HG03139 (cell line): ENCODE data around the gene MOG.
A peak's percentile ranks its signal among the peaks of the same experiment; 100 is the strongest.

Experiments
- ATAC-seq: cut with Tn5 transposase; IDR thresholded peaks from one replicate; pipeline ENCODE4 v1.9.1; 2021; ENCODE audit not compliant: unreplicated experiment

The MOG gene

DNA sequence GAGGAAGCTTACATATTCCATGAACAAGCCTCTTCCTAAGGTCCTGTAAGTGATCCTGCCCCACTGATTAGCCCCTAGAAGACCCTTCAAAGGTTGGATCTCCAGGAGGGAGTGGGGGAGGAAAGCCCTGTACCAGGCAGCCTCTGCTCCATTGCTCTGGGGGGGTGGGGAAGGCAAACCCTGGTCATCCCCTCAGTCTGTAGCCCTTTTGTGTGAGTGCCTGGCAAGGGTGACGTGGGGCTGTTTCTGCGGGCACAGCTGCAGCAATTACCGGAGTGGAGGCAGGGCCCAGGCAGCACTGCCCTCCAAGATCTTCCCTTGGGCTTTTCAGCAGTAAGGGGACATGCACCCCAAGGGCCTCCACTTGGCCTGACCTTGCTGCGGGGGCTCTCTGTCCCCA is at the start of gene MOG:
MOG (plus strand) TSS at position 295 of the 400 bp plus-strand sequence. CDS start 118 bp downstream, outside the sequence.
- no peak for ATAC-seq

DNA sequence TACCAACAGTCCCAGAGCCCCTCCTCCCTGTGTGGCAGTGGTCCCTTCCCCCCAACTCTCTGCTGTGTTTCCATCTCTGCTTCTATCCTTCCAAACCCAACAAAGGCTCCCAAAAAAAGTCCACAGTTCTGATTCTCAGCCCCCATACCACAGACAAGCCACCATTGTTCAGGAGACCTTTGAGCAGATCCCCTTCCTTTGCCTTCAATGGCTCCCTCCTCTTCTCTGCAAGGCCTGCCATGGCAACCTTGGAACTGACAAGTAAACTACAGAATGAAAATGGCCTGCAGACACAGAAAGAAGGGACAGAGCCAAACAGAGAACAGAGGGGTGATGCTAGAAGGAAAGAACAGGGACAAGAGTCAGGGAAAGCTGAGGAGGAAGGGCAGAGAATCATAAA is 48.8 kb upstream of the MOG start:
- no peak for ATAC-seq

DNA sequence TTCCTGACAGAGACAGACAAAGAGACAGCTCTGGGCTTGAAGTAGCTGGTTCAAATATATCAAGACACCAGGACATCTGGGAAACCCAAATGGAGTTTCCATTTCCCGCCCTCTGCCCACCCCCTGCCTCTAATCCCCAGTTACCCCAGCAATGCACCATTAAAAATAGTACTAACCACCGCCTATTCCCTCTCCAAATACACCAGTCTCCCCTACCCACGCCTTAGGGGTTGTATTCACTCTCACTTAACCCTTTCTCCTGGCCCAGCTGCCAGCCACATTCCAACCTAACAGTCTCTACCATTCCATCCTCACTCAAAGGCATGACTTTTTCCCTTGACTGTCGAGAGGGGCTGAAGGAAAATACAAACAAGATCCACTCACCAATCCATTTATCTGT is 46.4 kb upstream of the MOG start:
- ATAC-seq = no peak

DNA sequence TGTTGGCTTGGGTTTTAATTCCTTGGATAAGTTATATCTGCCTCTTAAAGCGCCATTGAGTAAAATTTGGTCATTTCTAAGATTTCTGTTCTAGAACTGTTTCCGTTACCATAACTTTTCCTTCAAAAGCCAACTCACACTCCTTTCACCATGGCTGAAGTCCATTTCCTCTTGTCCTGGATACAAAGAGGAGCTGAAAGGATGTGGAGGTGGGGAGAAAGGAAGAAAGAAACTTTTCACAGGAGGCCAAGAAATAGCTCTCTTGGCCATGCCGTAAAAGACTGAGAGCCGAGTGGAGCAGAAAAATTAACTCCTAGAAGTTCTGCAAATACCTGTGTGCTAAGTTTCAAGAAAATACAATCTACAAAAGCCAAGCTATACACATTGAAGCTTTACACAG is 45.5 kb upstream of the MOG start:
- ATAC-seq = no peak

DNA sequence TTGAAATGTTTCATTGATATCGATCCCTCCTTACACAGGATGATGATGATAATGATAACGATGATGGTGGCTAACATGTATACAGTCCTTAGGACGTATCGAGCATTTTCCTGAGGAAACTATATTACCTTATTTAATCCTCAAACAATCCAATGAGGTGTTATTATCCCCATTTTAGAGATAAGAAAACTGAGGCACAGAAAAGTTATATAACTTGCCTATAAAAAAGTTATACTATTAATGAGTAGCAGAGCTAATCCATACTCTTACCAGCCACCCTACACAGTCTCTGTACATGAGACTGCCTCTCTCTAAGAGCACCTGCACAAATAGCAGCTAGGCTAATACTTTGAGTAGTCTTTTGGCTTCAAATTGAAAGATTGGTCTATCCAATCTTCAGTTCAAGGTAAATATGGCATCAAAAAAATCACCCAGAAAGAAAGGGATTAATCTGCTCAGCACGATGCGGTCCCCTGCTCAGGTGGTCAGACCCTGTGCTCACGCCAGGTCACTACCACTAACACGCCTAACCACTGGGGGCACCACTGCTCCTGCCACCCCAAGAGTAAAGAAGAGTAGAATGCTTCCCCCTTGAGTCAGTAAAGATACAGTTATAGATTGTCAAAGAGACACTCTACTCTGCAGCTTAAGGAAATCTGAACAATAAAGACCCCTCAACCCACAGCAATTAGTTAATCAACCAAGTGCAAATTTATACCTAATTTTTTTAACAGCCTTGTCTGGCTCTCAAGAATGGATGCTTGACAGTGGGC is 38.9 kb upstream of the MOG start:
- no peak for ATAC-seq

DNA sequence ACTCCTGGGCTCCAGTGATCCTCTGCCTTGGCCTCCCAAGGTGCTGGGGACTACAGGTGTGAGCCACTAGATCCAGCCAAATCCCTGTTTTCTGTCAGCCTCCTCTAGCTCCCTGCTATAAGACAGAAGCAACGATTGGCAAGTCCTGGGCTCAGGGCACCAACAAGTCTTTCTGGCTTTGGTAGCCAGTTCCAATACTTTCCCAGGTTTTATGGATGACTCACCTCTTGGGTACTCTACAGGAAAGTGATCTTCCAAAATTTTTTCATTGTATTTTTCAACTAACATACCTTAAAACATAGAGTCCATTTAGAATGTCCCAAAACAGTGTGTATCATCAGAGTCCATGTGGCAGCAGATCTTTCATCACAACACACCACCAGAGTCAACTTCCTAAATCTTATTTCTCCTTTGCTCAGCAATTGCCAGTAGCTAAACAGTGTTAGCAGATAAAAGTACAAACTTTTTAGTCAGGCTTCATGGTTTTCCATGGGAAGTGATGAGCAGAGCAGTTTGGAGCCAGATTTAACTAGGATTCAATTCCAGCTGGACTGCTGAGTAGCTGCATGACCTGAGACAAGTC is 37.2 kb upstream of the MOG start:
- no peak for ATAC-seq

DNA sequence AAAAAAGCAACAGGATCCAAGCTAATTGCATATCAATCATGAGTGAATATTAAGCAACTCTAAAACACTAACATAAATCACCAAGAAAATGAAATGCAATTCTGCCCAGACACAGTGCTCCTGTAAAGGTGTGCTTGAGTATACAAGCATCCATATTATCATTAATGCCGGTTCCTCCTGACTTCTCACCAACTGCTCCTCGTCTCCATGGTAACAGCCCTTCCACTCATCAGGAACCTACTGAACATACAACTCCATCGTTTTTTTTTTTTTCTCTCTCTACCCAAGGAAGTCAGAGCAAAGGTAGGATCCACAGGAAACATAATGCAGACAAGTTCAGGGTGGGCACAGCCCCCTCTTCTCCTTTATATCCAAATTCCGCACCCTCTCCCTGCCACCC is 36.3 kb upstream of the MOG start:
- no peak for ATAC-seq

DNA sequence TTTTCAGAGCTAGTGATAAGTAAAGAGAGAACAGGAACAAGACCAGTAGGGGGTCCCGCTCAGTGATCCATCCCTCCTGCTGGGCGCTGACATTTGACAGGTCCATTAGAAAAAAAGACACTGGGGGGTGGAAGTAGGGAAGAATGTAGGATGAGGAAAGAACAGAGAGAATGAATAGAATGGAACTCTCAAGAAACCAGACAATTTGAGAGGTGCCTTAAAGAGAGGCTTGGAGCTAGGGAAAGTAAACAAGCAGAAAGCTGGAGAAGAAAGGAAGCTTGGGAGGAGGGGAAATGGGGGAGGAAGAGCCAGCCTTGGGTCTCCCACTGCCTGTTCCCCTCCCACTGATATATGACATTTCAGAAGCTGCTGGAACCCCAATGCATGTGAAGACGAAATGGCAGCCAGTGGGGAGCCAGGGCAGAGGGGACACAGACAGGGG is 32.4 kb upstream of the MOG start:
- ATAC-seq = no peak

DNA sequence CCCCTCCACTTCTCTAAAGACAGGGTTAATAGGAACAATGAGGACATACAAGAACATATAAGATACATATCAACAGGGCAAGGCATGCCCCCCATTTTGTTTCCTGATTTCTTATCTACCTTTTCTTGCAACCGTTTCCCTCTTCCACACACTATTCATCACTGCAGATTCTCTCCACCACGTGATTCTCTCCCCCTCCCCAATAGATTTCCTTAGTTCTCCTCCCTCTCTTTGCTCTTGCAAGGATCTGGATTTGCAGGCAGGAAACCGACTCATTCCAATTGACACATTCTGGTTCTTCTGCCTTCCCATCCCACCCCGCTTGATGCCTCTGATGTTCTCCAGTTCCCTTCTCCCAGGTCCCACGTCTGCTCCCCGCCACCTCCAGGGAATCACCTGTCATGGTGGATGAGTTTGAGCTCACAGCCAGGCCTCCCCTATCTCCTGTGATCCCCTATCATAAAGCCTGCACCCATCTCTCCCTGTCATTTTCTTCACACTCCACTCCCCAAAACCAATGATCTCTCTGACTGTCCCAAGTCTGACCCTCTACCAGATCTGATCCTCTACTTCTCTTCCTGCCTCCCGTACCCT is 31.5 kb upstream of the MOG start:
- ATAC-seq = no peak

DNA sequence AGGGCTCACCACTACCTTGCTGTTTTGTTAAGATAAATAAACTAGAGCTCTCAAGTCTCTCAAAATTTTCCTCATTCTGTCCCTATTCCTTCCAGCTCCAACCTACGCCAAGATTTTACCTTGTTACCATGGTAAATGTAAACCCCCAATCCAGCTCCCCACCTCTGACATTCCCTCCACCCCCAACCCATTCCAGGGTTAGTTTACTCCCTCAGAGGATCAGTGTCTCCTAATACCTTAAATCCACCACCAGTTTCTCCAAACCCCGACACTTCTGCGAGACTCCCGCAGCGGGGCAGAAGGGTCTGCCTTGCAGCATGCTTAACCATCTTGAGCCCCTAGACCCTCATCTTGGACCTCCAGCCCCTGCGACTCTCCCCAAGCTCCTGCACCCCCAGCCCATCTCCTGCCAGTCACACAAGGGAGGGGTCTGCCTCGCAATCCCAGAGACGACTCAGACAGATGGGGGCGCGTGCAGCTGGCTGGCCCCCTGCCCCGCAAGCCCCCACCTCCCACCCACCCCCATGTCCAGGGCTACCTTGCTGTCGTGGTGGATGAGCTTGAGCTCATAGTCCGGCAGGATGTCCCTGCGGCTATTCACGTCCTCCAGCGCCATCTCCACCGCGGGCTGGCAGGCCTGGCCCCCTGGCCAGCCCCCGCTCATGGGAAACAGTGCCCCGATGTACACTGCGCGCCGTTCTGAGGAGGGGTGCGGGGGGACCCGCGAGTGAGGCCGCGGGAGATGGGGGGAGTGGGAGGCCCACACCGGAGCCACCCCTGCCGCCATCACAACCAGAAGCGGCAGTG is 29.7 kb upstream of the MOG start:
- no peak for ATAC-seq

DNA sequence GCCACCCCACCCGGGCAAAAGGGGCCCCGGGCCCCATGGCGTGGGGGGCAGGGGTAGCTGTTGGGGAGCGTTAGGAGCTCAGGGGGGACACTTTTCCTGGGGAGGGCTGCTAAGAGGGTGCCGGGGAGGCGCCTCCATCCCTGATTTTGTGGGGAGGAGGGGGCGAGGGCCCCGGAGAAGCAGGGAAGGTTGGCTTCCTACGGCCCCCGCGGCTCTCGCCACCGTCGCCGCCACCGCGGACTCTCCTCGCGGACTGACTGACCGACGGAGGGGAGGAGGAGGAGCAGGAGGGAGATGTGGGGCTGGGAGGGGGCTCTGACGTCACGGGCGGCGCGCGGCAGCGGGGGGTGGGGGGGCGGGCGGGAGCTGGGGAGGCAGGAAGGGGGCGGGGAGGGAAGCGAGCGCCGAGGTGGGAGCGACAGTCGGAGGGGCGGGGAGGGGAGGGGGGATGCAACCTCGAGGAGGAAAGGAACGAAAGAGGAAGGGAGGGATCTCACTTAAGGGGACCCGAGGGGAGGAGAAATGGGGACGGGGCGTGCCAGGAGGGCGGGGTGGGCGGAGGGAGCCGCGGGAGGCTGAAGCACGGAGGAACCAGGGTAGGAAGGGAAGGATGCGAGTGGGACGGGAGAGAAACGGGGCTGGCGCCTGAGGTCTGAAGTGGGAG is 29.0 kb upstream of the MOG start:
- ATAC-seq = no peak

DNA sequence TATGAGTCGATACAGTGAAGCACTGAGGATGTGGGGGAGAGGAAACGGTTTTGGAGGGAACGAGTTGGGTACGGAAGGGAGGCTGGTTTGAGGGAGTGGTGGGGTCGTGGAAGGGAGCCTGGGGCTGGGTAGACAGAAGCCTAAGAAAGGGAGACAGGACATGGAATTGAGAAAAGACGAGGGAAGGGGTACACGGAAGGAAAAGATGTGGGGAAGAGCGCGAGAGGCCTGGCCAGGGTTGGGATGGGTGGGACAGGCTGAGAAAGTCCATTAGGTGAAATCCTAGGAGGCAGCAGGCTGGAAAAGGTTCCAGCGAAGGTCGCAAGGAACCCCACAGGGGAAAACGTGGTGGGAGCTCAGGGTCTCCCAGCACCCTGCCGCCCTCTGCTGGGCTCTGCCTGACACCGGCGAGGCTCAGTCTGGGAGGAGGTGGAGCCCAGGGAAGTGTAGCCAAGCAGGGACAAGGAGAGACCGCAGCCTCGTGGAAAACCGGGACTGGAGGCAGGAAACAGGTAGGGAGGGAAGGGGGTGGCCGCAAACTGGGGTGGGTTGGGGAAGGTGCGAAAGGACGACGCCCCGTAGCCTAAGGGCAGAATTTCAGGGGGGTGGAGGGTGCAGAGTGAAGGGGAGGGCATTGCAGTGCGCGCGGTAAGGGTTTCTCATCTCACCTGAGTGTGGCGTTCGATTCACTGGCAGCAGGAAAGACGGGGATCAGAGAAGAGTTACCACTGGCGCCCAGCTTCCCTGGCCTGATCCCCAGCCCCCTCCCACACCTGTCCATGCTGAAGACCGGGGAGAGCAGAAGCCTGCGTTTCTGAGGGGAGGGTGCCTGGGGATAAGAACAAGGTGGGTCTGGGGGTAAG is 28.2 kb upstream of the MOG start:
- ATAC-seq = no peak

DNA sequence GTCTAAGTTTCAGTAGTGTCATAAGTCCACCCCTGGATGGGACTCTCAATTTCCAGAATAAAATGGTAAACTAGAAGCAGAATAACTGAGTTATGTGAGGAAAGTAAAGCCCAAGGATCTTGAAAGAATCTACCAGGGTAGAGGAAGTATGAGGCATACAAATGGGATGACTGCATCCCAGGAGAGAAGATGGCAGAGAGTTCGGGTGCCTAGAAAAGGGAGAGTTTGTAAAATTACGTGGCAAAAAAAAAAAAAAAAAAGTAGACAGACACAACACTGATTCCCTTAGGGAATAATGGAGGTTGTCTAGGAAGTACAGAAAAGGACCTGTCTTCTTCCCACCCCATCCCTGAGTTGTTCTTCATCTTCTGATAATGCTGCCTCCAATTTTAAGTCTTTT is 27.3 kb upstream of the MOG start:
- no peak for ATAC-seq

DNA sequence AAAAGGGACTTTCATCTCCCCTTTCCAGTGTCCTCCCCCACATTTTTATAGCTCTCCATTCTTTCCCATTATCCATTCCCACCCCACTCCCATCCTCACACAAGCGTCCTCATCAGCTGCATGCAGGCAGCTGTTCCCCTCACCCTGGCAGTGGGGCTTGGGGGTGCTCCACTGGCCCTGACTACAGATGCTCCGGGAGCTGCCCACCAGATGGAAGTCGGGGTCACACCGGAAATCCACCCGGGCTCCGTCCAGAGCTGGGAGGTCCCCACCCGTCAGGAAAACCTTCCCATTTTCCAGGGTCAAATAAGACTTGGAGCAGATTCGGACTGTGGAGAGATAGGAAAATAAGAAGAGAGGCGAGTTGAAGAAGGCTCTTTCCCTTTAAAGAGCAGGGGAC is 26.6 kb upstream of the MOG start:
- no peak for ATAC-seq

DNA sequence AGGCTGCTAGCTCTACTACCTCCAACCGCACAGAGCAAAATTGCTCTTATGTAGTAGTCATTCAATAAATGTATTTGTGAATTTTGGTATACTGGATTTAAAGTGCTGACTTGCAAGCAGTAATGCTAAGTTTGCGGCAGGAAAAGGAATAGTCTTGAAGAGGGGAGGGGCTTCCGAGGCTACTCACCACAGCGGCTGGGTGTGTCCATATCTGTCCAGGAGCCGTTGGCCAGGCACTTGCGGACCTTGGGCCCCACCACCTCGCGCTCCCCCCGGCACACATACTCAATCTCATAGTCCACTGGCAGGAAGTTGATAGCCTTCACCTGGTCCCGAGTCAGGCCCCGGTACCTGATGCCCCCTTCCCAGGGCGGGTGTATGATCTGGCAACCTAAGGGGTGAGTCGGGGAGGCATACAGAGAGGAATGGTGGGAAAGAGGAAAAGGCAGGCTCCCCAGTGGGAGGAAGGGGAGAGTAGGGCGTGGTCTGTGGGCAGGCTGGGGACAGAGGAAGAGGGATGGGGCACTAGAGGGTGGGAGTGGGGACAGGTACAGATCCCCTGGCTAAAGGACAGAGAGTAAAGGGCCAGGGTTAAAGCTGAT is 25.6 kb upstream of the MOG start:
- ATAC-seq = no peak

DNA sequence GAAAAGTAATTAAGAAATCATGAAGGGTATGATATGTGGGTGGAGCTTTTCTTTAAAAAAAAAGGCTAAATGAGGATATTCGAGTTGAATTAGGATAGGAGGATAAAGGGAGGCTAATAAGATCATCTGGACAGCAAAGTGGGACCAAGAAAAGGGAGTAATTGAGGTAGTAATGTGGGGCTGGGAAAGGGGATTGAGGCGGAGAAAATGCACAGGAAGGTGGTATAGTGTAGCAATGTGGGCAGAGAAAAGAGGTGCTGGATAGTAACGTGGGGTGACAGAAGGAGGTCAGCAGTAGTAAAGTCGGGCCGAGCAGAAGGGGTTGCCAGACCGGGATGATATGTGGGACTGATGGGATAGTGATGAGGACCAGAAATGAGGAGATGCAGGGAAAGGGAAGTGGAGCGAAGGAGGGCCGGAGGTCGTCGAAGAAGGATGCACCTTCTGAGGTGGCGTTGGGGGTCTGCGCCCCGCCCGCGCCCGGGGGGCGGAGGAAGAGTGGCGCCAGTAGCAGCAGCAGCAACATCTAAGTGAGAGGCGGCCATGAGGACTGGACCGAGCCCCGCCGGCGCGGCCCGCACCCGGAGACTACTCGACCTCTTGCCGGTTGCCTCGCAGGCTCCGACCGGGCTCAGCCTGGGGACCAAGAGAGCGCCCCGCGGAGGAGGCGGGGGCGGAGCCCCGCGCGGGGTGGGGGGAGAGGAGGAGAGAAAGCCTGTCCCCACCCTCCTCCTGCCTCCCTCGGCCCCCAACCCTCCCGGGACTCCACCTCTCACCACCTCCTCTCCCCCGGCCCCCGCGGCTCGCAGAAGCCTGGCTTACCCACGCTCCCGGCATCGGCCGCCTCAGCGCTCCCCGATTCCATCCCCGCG is 24.8 kb upstream of the MOG start:
- ATAC-seq = no peak

DNA sequence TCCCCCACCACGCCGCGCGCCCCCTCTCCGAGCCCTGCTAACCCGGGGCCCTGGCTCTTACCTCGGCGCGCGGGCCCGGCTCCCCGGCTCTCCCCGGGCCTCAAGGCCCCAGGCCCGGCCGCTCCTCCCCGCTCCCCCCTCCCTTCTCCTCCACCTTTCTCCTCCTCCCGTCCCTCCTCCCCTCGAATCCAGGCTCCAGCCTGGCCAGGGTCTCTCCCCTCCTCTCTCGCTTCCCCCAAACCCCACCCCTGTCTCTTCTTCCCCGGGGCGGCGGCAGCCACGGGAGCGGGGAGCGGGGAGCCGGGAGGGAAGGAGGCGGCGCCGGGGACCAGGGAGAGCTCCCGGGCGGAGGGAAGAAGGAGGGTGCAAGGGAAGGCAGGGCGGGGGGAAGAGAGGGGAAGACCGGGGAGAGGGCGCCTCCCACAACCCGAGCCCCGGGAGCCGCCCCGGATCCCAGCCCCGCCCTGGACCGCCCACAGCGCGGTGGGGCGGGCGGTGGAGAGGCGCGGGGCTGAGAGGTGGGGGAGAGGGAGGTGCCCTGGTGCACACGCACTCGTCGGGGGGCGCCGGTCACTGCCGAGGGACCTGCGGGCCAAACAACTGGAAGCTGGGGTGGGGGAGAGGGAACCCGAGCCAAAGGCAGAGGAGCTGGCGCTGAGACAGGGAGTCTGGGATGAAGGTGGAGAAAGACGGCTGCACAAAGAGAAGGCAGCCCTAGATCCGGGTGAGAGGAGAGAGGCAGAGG is 23.9 kb upstream of the MOG start, which contains the start of gene GABBR1:
GABBR1 (minus strand) TSS at position 395 of the 745 bp plus-strand sequence. CDS start 798 bp downstream, outside the sequence.
- peak; percentile 51 for ATAC-seq

DNA sequence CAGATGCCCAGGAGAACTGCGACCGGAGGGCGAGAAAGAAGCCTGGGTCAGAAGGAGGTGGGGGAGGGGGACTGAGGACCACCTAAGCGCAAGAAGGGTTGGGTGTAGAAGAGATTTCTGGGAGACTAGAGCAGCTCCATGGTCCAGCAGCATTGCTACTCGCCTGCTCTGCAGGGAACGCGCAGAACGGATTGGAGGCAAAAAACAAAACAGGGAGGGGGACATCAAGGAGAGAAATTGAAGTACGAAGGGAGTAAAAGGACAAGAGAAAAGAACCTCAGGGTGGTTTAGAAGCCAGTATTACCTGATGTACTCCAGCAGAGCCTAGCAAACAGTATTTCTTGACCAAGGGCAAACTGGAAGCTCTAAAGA is 23.4 kb upstream of the MOG start:
- ATAC-seq = no peak
